Heart left ventricle (tissue), 16 donors: ENCODE data around the gene ELF3. TPM values are rescaled to one million over a fixed set of nuclear protein-coding genes. Genes with fewer than 3 reads are reported as not detected.
"Not testable (repeated sequence)": the region's sequence is repeated elsewhere in the genome, so short reads cannot be mapped to it uniquely, and the experiment has no call there.

ENCODE experiments used
- ATAC-seq, 4 donors: fragments of 200-7000 bp; cut with Tn5 transposase; one replicate each; pipeline ENCODE4 v1.9.1; 2020 to 2022; ENCODE audit warnings: moderate library complexity in 4 of 4, mild to moderate bottlenecking in 3 of 4, moderate number of reproducible peaks in 1 of 4
- DNase-seq, 5 donors: peaks; one replicate each; pipeline ENCODE4 v3.0.0-alpha.2; 2020
- H3K27ac ChIP-seq, 12 donors: fragments of 200-600 bp; sonication (generic) in 4 of 12; one replicate each; pipeline versions ENCODE4 v1.5.0 to v1.8.0; 2016 to 2022; ENCODE audit warnings: mild to moderate bottlenecking in 2 of 12
- H3K27me3 ChIP-seq, 9 donors: fragments of 200-600 bp; sonication (generic) in 2 of 9; one replicate each; pipeline versions ENCODE4 v1.5.1 to v1.8.0; 2016 to 2022; ENCODE audit warnings: mild to moderate bottlenecking in 3 of 9
- H3K36me3 ChIP-seq, 9 donors: fragments of 200-600 bp; sonication (generic) in 2 of 9; one replicate each; pipeline versions ENCODE4 v1.5.0 to v1.8.0; 2018 to 2022; ENCODE audit warnings: mild to moderate bottlenecking in 2 of 9
- H3K4me1 ChIP-seq, 12 donors: fragments of 200-600 bp; sonication (generic) in 4 of 12; one replicate each; pipeline versions ENCODE4 v1.5.0 to v1.8.0; 2016 to 2022; ENCODE audit warnings: mild to moderate bottlenecking in 3 of 12
- H3K4me3 ChIP-seq, 12 donors: fragments of 200-600 bp; sonication (generic) in 4 of 12; one replicate each; pipeline versions ENCODE4 v1.5.0 to v1.8.0; 2017 to 2022; ENCODE audit warnings: mild to moderate bottlenecking in 9 of 12, moderate library complexity in 4 of 12
- H3K9me3 ChIP-seq, 12 donors: fragments of 200-600 bp; sonication (generic) in 4 of 12; one replicate each; pipeline versions ENCODE4 v1.5.0 to v1.8.0; 2016 to 2022; ENCODE audit warnings: mild to moderate bottlenecking in 1 of 12
- CTCF ChIP-seq, 12 donors: fragments of 200-600 bp; sonication (generic) in 4 of 12; IDR thresholded peaks; one replicate each; pipeline versions ENCODE4 v1.5.0 to v1.8.0; 2018 to 2022; ENCODE audit warnings: antibody characterized with exemption in 12 of 12, mild to moderate bottlenecking in 5 of 12
- POLR2A ChIP-seq, 2 donors: fragments of 450-650 bp; IDR thresholded peaks; one replicate each; pipeline ENCODE4 v1.6.1; 2017; ENCODE audit warnings: antibody characterized with exemption in 2 of 2, mild to moderate bottlenecking in 2 of 2, moderate library complexity in 2 of 2
- WGBS, 4 donors: extraction: QIAGEN DNeasy Blood & Tissue Kit in 2 of 4; methylation state at CpG; one replicate each; pipeline versions ENCODE4 v1.1.5 to v1.1.7; 2013 to 2018; 5-methylcytosine and 5-hydroxymethylcytosine counted together
- intact Hi-C, 10 donors: fragments of 100-400 bp; cut with DNase I; formaldehyde crosslinking; loops; one replicate each; pipeline versions ENCODE4 v1.11.1 to v1.14.2; 2022
- microRNA-seq, 4 donors: library from miRNA; unstranded; fragments of <30 nt; microRNA quantifications; one replicate each; pipeline versions ENCODE4 to v1.2.0, GENCODE V29; 2017 to 2020
- polyA plus RNA-seq, 2 donors: library from polyadenylated mRNA; stranded (reverse); fragments of 200-250 nt; gene quantifications; one replicate each; pipeline ENCODE4 v1.2.3, GENCODE V29; 2013
- total RNA-seq, 9 donors: library from RNA; depleted of rRNA in 2 of 9; stranded (reverse); fragments of >200 nt in 2 of 9; fragmentation: NEBNext Ultra II Directional in 3 of 9; extraction: Animal tissue kit (Norgen Biotek cat#: 25700) in 3 of 9; gene quantifications; one replicate each; pipeline versions ENCODE4 v1.1.0 to v1.2.4, GENCODE V29; 2016 to 2023
- donor health status: ischemic (EF 13 %, LVEDD 7.1; RV severe dilation, severe dysfunction).
- donor health status: healthy with polysubstance abuse.
- donor health status: DM: no; HTN: yes; CAD: no.
- donor health status: DM: no; HTN: no; CAD: no.
- donor health status: ischemic (EF 25% LVEDD 6.9; RV normal size, moderate dysfunction).
- donor health status: ischemic (EF 25% LVEDD 5.7; RV mildly dilated, moderate dysfunction).
- donor health status: healthy.
- donor health status: DM: yes; HTN: yes; CAD: no.
- donor health status: ischemic (EF 35%, LVEDD 5.7; RV mildly dilated, moderate dysfunction).
- donor health status: nonischemic (EF 11% LVEDD 7.7; RV severe dilation, severe dysfunction).
- donor health status: DM: yes; HTN: yes; CAD: no.
- donor health status: PGD.
- donor health status: ischemic (EF 29% LVEDD 5.4; RV normal size, mild dysfunction).
- donor health status: nonischemic (EF 23%, LVEDD 6.1; RV moderate dilation, normal function).

ELF3 gene
- total and polyA plus RNA-seq, 11 donors: 0.15 to 42.5 (median 0.69) TPM; not detected in 2

GRCh38 chr1:202061055-202061454, 50.7 kb downstream of the ELF3 start:
- DNase-seq (no peak), ATAC-seq (no peak)
- 74 to 88% (median 83%) methylated on average over 4 of the region's 4 CpGs for WGBS, 4 donors
- intact Hi-C loops: no loop called here
- Histone ChIP-seq H3K27ac (no peak overlapping the region), H3K36me3 (no peaks in the 10 kb centered on the region), H3K4me3 (no peak overlapping the region), H3K9me3 (no peaks in the 10 kb centered on the region), H3K4me1 (peaks cover 0 to 5% (median 0%) of the 10 kb centered on the region in 12 donors), H3K27me3 (peaks cover 0 to 3% (median 0%) of the 10 kb centered on the region in 9 donors)
- TF ChIP-seq POLR2A (IDR thresholded peaks at IDR 0.05) (no peak), CTCF (IDR thresholded peaks at IDR 0.05) (no peak)

GRCh38 chr1:202061787-202062186, 51.4 kb downstream of the ELF3 start:
- WGBS, 4 donors: 79 to 87% (median 82%) methylated on average over 6 of the region's 6 CpGs

GRCh38 chr1:202062636-202063035, 52.2 kb downstream of the ELF3 start:
- H3K4me1 ChIP-seq, DNase-seq, intact Hi-C loops, H3K27ac ChIP-seq, ATAC-seq, H3K27me3 ChIP-seq, H3K9me3 ChIP-seq, H3K4me3 ChIP-seq, H3K36me3 ChIP-seq: not testable (repeated sequence)
- WGBS, 4 donors: 90 to 94% (median 92%) methylated on average over 7 of the region's 7 CpGs

More at GRCh38 chr1:202061787-202062186, 51.4 kb downstream of the ELF3 start:
- DNase-seq, H3K36me3 ChIP-seq, intact Hi-C loops, H3K27ac ChIP-seq, ATAC-seq, H3K27me3 ChIP-seq, H3K4me1 ChIP-seq, H3K9me3 ChIP-seq, H3K4me3 ChIP-seq: not testable (repeated sequence)

- Histone ChIP-seq H3K27ac (no peak overlapping the region), H3K9me3 (no peaks in the 10 kb centered on the region), H3K36me3 (no peaks in the 10 kb centered on the region), H3K27me3 (peaks cover 0 to 3% (median 0%) of the 10 kb centered on the region in 9 donors), H3K4me1 (no peaks in the 10 kb centered on the region), H3K4me3 (no peak overlapping the region)
- DNase-seq (no peak), ATAC-seq (no peak)
- WGBS, 4 donors: 19 to 38% (median 31%) methylated on average over 1 of the region's 1 CpG
- intact Hi-C loops: no loop called here
- TF ChIP-seq POLR2A (IDR thresholded peaks at IDR 0.05) (no peak), CTCF (IDR thresholded peaks at IDR 0.05) (no peak)
These were observed 52.7 kb downstream of the ELF3 start for GRCh38 chr1:202063093-202063492.

GRCh38 chr1:202064889-202065312, 54.5 kb downstream of the ELF3 start:
- H3K36me3 ChIP-seq, ATAC-seq, intact Hi-C loops, DNase-seq, H3K4me3 ChIP-seq, H3K27ac ChIP-seq, H3K27me3 ChIP-seq, H3K4me1 ChIP-seq, H3K9me3 ChIP-seq: not testable (repeated sequence)
- 87 to 94% (median 92%) methylated on average over 10 of the region's 10 CpGs for WGBS, 4 donors

Small RNA genes within 50 kb of the gene (microRNA-seq; reads per million reads assigned to microRNA genes)
- 0 to 0.83 (median 0.06) reads per million in 4 donors for gene MIR6740

Other genes starting within 250 kb of the ELF3 start
- gene IPO9, start 181.4 kb upstream of the ELF3 start, total RNA-seq: 10 to 100 TPM; 12.1 to 35.4 (median 23.1) TPM
- 10 to 100 TPM in 1 of 2 donors, 1 to 10 TPM in 1; 9.8 to 13.8 TPM for gene IPO9, start 181.4 kb upstream of the ELF3 start, polyA plus RNA-seq
- gene SHISA4, start 121.7 kb upstream of the ELF3 start, total RNA-seq: 100 to 1,000 TPM in 6 of 9 donors, 10 to 100 TPM in 3; 66.5 to 262 (median 133) TPM
- 100 to 1,000 TPM in 1 of 2 donors, 10 to 100 TPM in 1; 53.2 to 101 TPM for gene SHISA4, start 121.7 kb upstream of the ELF3 start, polyA plus RNA-seq
- 10 to 100 TPM in 4 of 9 donors, 1 to 10 TPM in 5; 4.6 to 24.9 (median 10.0) TPM for gene LMOD1, start 64.0 kb upstream of the ELF3 start, total RNA-seq
- gene LMOD1, start 64.0 kb upstream of the ELF3 start, polyA plus RNA-seq: 10 to 100 TPM in 1 of 2 donors, 1 to 10 TPM in 1; 5.1 to 14.5 TPM
- 100 to 1,000 TPM in 3 of 9 donors, 10 to 100 TPM in 6; 31.7 to 120 (median 86.0) TPM for gene TIMM17A, start 55.1 kb upstream of the ELF3 start, total RNA-seq
- gene TIMM17A, start 55.1 kb upstream of the ELF3 start, polyA plus RNA-seq: 100 to 1,000 TPM in 1 of 2 donors, 10 to 100 TPM in 1; 50.7 to 151 TPM
- 10 to 100 TPM; 14.1 to 36.2 (median 18.1) TPM for gene RNPEP, start 27.9 kb upstream of the ELF3 start, total RNA-seq
- gene RNPEP, start 27.9 kb upstream of the ELF3 start, polyA plus RNA-seq: 10 to 100 TPM; 12.4 to 14.3 TPM
- under 1 TPM in 1 of 9 donors, not detected in 8; 0.05 TPM for gene GPR37L1, start 112.3 kb downstream of the ELF3 start, total RNA-seq
- under 1 TPM; 0.03 to 0.04 TPM for gene GPR37L1, start 112.3 kb downstream of the ELF3 start, polyA plus RNA-seq
- 10 to 100 TPM; 33.0 to 86.4 (median 75.6) TPM for gene ARL8A, start 134.2 kb downstream of the ELF3 start, total RNA-seq
- gene ARL8A, start 134.2 kb downstream of the ELF3 start, polyA plus RNA-seq: 10 to 100 TPM; 22.6 to 35.5 TPM
- 10 to 100 TPM in 1 of 9 donors, 1 to 10 TPM in 3, under 1 TPM in 4, not detected in 1; 0.30 to 10.3 (median 0.86) TPM for gene PTPN7, start 150.0 kb downstream of the ELF3 start, total RNA-seq
- under 1 TPM; 0.19 to 0.36 TPM for gene PTPN7, start 150.0 kb downstream of the ELF3 start, polyA plus RNA-seq
- 1 to 10 TPM in 6 of 9 donors, under 1 TPM in 3; 0.29 to 3.5 (median 1.8) TPM for gene LGR6, start 183.2 kb downstream of the ELF3 start, total RNA-seq
- gene LGR6, start 183.2 kb downstream of the ELF3 start, polyA plus RNA-seq: 1 to 10 TPM; 1.3 to 1.7 TPM